HepG2 (cell line): ENCODE results near the gene SMYD1. TPM values are rescaled to one million over a fixed set of nuclear protein-coding genes. Genes with fewer than 3 reads are reported as not detected.
A peak's percentile ranks its signal among the peaks of the same experiment; 100 is the strongest.

Experiments used
- AKAP8 ChIP-seq: sonication (generic); formaldehyde crosslinking; IDR thresholded peaks from 2 replicates; pipeline ENCODE4 v1.5.1; 2020; ENCODE audit warnings: mild to moderate bottlenecking, missing genetic modification reagents
- ATF2 ChIP-seq: sonication (generic); formaldehyde crosslinking; IDR thresholded peaks from 2 replicates; pipeline ENCODE4 v1.4.0; 2020; ENCODE audit warnings: missing genetic modification reagents
- EHMT2 ChIP-seq: fragments of 200-600 bp; sonication (generic); IDR thresholded peaks from 2 replicates; pipeline ENCODE4 v1.7.0; 2017; ENCODE audit warnings: antibody characterized with exemption, low read depth, low read length, borderline replicate concordance
- MAF1 ChIP-seq: sonication (generic); formaldehyde crosslinking; IDR thresholded peaks from 2 replicates; pipeline ENCODE4 v1.5.0; 2020; ENCODE audit warnings: missing genetic modification reagents, borderline replicate concordance
- NCOA2 ChIP-seq: sonication (generic); formaldehyde crosslinking; IDR thresholded peaks from 2 replicates; pipeline ENCODE4 v1.8.0; 2022; ENCODE audit warnings: inconsistent platforms
- POLR2A ChIP-seq, 2 experiments: IDR thresholded peaks; 2 replicates each; pipeline ENCODE4 v1.6.1; 2011; ENCODE audit warnings: low read depth in 2 of 2, low read length in 2 of 2, mild to moderate bottlenecking in 1 of 2, moderate library complexity in 1 of 2; ENCODE audit not compliant: insufficient read depth in 1 of 2
- RNF2 ChIP-seq: fragments of 450-650 bp; conservative IDR thresholded peaks from 2 replicates; pipeline ENCODE4 v1.6.1; 2016; ENCODE audit warnings: low read depth
- TCF12 ChIP-seq, 2 experiments: fragments of 450-650 bp in 1 of 2; sonication (generic) in 1 of 2; formaldehyde crosslinking in 1 of 2; IDR thresholded peaks; 2 replicates each; pipeline versions ENCODE4 v1.6.1 to v1.8.0; 2017 to 2022; ENCODE audit warnings: antibody characterized with exemption in 1 of 2, mild to moderate bottlenecking in 1 of 2, missing genetic modification reagents in 1 of 2, moderate library complexity in 1 of 2
- WIZ ChIP-seq: sonication (generic); formaldehyde crosslinking; IDR thresholded peaks from 2 replicates; pipeline ENCODE4 v1.5.1; 2020; ENCODE audit warnings: mild to moderate bottlenecking, missing genetic modification reagents
- ZNF609 ChIP-seq: sonication (generic); formaldehyde crosslinking; IDR thresholded peaks from 2 replicates; pipeline ENCODE4 v1.4.0; 2020; ENCODE audit warnings: mild to moderate bottlenecking, missing genetic modification reagents, borderline replicate concordance
- ZNF616 ChIP-seq: sonication (generic); formaldehyde crosslinking; IDR thresholded peaks from 2 replicates; pipeline ENCODE4 v1.5.0; 2020; ENCODE audit warnings: low read depth, mild to moderate bottlenecking, missing genetic modification reagents
- ZNF639 ChIP-seq: conservative IDR thresholded peaks from 2 replicates; pipeline ENCODE4 v1.6.1; 2018; ENCODE audit warnings: missing genetic modification reagents
- ZNF768 ChIP-seq: sonication (generic); formaldehyde crosslinking; IDR thresholded peaks from 2 replicates; pipeline ENCODE4 v1.4.0; 2020; ENCODE audit warnings: missing genetic modification reagents
- ZSCAN29 ChIP-seq: sonication (generic); formaldehyde crosslinking; conservative IDR thresholded peaks from 2 replicates; pipeline ENCODE4 v1.4.0; 2020; ENCODE audit warnings: mild to moderate bottlenecking, missing genetic modification reagents
- polyA plus RNA-seq, 8 experiments: library from polyadenylated mRNA; depleted of rRNA in 3 of 8; stranded (reverse) in 7 of 8; unstranded in 1 of 8; fragments of >200 nt; fragmentation: Illumina TruSeq in 4 of 8; extraction: Trizol in 4 of 8; gene quantifications; 2 replicates each; pipeline versions ENCODE4 v1.2.1 to v1.2.3, GENCODE V29; 2011 to 2016; ENCODE audit warnings: low read depth in 4 of 8, missing spikeins in 1 of 8, mixed read lengths in 1 of 8; ENCODE audit not compliant: insufficient read depth in 1 of 8
- total RNA-seq, 5 experiments: library from RNA; depleted of rRNA; stranded (reverse); fragments of >200 nt; fragmentation: Illumina TruSeq; extraction: Trizol; gene quantifications; 2 replicates each; pipeline ENCODE4 v1.2.3, GENCODE V29; 2016; ENCODE audit warnings: low read depth in 1 of 5

SMYD1 gene
- total and polyA plus RNA-seq, 2 of the 13 experiments (the other 11 are each of a cell fraction or from before 2014, with no cell fraction given), result not detected

- TF ChIP-seq ZNF768 (CRISPR knock-in tag) (peak; percentile 89; the same call in 1 of the 2 replicates), ZNF616 (CRISPR knock-in tag) (no peak), ZNF639 (no peak), ATF2 (CRISPR knock-in tag) (no peak), WIZ (CRISPR knock-in tag) (no peak), MAF1 (CRISPR knock-in tag) (no peak), RNF2 (no peak), POLR2A (IDR thresholded peaks at IDR 0.05; ENCODE audit: insufficient read depth in 1 of 2, low read depth in 2 of 2, low read length in 2 of 2) (no peak; a peak in 1 of 4 replicates), NCOA2 (CRISPR knock-in tag) (no peak), TCF12 (IDR thresholded peaks at IDR 0.05) (no peak), TCF12 (CRISPR knock-in tag; IDR thresholded peaks at IDR 0.05) (no peak), AKAP8 (CRISPR knock-in tag) (no peak), ZSCAN29 (CRISPR knock-in tag) (0 out of 2 replicates have a peak, but pooled peaks have one; percentile 5), ZNF609 (CRISPR knock-in tag) (no peak), EHMT2 (0 out of 2 replicates have a peak, but pooled peaks have one; percentile 9)
These were observed 72.2 kb downstream of the SMYD1 start (continued) for GRCh38 chr2:88139804-88140203.
